OCI-LY7 (cell line): Measurements from ENCODE around the gene TNFRSF11A.

Experiments
- EZH2phosphoT487 ChIP-seq: fragments of 200-600 bp; sonication (generic); IDR thresholded peaks from 2 replicates; pipeline ENCODE4 v1.6.1; 2018; ENCODE audit warnings: low read depth, borderline replicate concordance, mild to moderate bottlenecking, mixed run types, antibody characterized with exemption, low read length, moderate library complexity, mixed read lengths
- TF ChIP-seq, protein P1 (sequence below): fragments of 200-600 bp; sonication (generic); conservative IDR thresholded peaks from 2 replicates; pipeline ENCODE4 v1.5.1; 2014; ENCODE audit warnings: mild to moderate bottlenecking, antibody characterized with exemption, low read length, moderate library complexity, mixed read lengths

DNA sequence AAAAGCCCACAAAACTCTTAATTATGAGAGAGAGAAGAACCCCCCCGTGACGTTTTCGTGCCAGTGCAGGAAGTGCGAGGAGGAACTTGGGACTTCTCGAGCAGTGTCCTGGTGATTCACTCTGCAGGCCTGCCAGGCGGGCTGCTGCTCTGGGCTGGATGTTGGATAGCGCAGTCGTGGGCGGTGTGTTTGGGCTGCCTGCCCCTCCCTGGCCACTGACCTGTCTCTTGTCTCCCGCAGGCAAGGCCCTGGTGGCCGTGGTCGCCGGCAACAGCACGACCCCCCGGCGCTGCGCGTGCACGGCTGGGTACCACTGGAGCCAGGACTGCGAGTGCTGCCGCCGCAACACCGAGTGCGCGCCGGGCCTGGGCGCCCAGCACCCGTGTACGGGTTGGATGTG is 29.0 kb downstream of the TNFRSF11A start:
- TF ChIP-seq, protein P1, sequence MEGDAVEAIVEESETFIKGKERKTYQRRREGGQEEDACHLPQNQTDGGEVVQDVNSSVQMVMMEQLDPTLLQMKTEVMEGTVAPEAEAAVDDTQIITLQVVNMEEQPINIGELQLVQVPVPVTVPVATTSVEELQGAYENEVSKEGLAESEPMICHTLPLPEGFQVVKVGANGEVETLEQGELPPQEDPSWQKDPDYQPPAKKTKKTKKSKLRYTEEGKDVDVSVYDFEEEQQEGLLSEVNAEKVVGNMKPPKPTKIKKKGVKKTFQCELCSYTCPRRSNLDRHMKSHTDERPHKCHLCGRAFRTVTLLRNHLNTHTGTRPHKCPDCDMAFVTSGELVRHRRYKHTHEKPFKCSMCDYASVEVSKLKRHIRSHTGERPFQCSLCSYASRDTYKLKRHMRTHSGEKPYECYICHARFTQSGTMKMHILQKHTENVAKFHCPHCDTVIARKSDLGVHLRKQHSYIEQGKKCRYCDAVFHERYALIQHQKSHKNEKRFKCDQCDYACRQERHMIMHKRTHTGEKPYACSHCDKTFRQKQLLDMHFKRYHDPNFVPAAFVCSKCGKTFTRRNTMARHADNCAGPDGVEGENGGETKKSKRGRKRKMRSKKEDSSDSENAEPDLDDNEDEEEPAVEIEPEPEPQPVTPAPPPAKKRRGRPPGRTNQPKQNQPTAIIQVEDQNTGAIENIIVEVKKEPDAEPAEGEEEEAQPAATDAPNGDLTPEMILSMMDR = no peak
- TF ChIP-seq EZH2phosphoT487 = no peak
